ENCODE measurements around the gene AEN.

- TF ChIP-seq POLR2AphosphoS5 (IDR thresholded peaks at IDR 0.05) (no peak), CTCF (IDR thresholded peaks at IDR 0.05) (no peak)
These were observed 24.3 kb downstream of the AEN start for GRCh38 chr15:88645171-88646087.
